Testis (tissue), 2 donors: ENCODE measurements around the gene HK2.
"Not testable (repeated sequence)": the region's sequence is repeated elsewhere in the genome, so short reads cannot be mapped to it uniquely, and the experiment has no call there.

Source experiments
- POLR2A ChIP-seq: fragments of 450-650 bp; IDR thresholded peaks from one replicate; pipeline ENCODE4 v1.6.1; 2017; ENCODE audit warnings: antibody characterized with exemption, mild to moderate bottlenecking, moderate library complexity
- TF ChIP-seq, protein P1 (sequence below), 3 experiments: fragments of 450-650 bp in 2 of 3; fragments of 200-600 bp in 1 of 3; sonication (generic) in 1 of 3; IDR thresholded peaks; one replicate each; pipeline ENCODE4 v1.5.1; 2016 to 2019; ENCODE audit warnings: antibody characterized with exemption in 3 of 3, mild to moderate bottlenecking in 2 of 3, moderate library complexity in 1 of 3

DNA sequence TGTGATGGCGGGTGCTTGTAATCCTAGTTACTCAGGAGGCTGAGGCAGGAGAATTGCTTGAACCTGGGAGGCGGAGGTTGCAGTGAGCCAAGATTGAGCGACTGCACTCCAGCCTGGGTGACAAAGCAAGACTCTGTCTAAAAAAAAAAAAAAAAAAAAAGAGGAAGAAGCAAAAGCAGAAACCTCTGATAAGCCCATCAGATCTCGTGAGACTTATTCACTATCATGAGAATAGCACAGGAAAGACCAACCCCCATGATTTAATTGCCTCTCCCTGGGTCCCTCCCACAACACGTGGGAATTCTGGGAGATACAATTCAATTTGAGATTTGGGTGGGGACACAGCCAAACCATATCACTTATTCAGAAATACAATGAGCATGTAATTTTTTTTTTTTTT lies 73.6 kb downstream of the HK2 start:
- TF ChIP-seq, protein P1, sequence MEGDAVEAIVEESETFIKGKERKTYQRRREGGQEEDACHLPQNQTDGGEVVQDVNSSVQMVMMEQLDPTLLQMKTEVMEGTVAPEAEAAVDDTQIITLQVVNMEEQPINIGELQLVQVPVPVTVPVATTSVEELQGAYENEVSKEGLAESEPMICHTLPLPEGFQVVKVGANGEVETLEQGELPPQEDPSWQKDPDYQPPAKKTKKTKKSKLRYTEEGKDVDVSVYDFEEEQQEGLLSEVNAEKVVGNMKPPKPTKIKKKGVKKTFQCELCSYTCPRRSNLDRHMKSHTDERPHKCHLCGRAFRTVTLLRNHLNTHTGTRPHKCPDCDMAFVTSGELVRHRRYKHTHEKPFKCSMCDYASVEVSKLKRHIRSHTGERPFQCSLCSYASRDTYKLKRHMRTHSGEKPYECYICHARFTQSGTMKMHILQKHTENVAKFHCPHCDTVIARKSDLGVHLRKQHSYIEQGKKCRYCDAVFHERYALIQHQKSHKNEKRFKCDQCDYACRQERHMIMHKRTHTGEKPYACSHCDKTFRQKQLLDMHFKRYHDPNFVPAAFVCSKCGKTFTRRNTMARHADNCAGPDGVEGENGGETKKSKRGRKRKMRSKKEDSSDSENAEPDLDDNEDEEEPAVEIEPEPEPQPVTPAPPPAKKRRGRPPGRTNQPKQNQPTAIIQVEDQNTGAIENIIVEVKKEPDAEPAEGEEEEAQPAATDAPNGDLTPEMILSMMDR (IDR thresholded peaks at IDR 0.05): not testable (repeated sequence)
- not testable (repeated sequence) for TF ChIP-seq POLR2A
